Hematopoietic multipotent progenitor cell (in vitro differentiated cells): ENCODE results near the gene CD52. TPM values are rescaled to one million over a fixed set of nuclear protein-coding genes. Genes with fewer than 3 reads are reported as not detected.

Source experiments
- total RNA-seq: library from RNA; depleted of rRNA; stranded (reverse); fragments of >200 nt; gene quantifications from one replicate; pipeline ENCODE4 v1.2.3, GENCODE V29; 2012

The CD52 gene
- total RNA-seq, 1 donor = 227 TPM

Other genes starting within 250 kb of the CD52 start
- 8.6 TPM for gene PDIK1L, start 206.1 kb upstream of the CD52 start, total RNA-seq
- 0.81 TPM for gene FAM110D, start 158.9 kb upstream of the CD52 start, total RNA-seq
- gene C1orf232, start 149.0 kb upstream of the CD52 start, total RNA-seq = not detected
- 55.2 TPM for gene ZNF593, start 148.1 kb upstream of the CD52 start, total RNA-seq
- not detected for gene ZNF593OS, start 146.1 kb upstream of the CD52 start, total RNA-seq
- 5.9 TPM for gene CNKSR1, start 140.5 kb upstream of the CD52 start, total RNA-seq
- gene CATSPER4, start 127.4 kb upstream of the CD52 start, total RNA-seq = not detected
- 29.4 TPM for gene CEP85, start 83.8 kb upstream of the CD52 start, total RNA-seq
- gene SH3BGRL3, start 37.9 kb upstream of the CD52 start, total RNA-seq = 77.0 TPM
- 18.6 TPM for gene UBXN11, start 11.3 kb upstream of the CD52 start, total RNA-seq
- gene CRYBG2, start 36.2 kb downstream of the CD52 start, total RNA-seq = under 0.01 TPM
- gene ZNF683, start 54.8 kb downstream of the CD52 start, total RNA-seq = 0.27 TPM
- under 0.01 TPM for gene LIN28A, start 92.9 kb downstream of the CD52 start, total RNA-seq
- 27.2 TPM for gene DHDDS, start 114.4 kb downstream of the CD52 start, total RNA-seq
- gene HMGN2, start 154.5 kb downstream of the CD52 start, total RNA-seq = 187 TPM
- 90.5 TPM for gene RPS6KA1, start 211.8 kb downstream of the CD52 start, total RNA-seq